RWPE2 (cell line): Measurements from ENCODE around the gene SLCO3A1.

ENCODE experiments used
- ATAC-seq: fragments of 200-7000 bp; cut with Tn5 transposase; 3 replicates; pipeline ENCODE4 v1.9.1; 2021; ENCODE audit warnings: low read depth
- DNase-seq: peaks from one replicate; pipeline ENCODE4 v3.0.0-alpha.2; 2020; ENCODE audit warnings: low spot score
- H3K27ac ChIP-seq: fragments of 450-650 bp; 2 replicates; pipeline ENCODE4 v1.5.1; 2017; ENCODE audit warnings: mild to moderate bottlenecking; ENCODE audit not compliant: poor library complexity, severe bottlenecking
- H3K27me3 ChIP-seq: fragments of 250-450 bp; sonication (Bioruptor Pico); 2 replicates; pipeline ENCODE4 v1.5.1; 2021; ENCODE audit warnings: mild to moderate bottlenecking, moderate library complexity; ENCODE audit not compliant: insufficient read depth, poor library complexity, severe bottlenecking
- H3K36me3 ChIP-seq: fragments of 250-450 bp; sonication (Bioruptor Pico); 2 replicates; pipeline ENCODE4 v1.5.1; 2020; ENCODE audit warnings: low read depth, mild to moderate bottlenecking, moderate library complexity
- H3K4me1 ChIP-seq: fragments of 250-450 bp; sonication (Bioruptor Pico); 2 replicates; pipeline ENCODE4 v1.5.1; 2021; ENCODE audit warnings: mild to moderate bottlenecking, moderate library complexity; ENCODE audit not compliant: insufficient read depth, poor library complexity, severe bottlenecking
- H3K4me3 ChIP-seq: fragments of 250-450 bp; sonication (Bioruptor Pico); 2 replicates; pipeline ENCODE4 v1.5.1; 2021; ENCODE audit warnings: mild to moderate bottlenecking, moderate library complexity; ENCODE audit not compliant: severe bottlenecking
- H3K9me3 ChIP-seq: fragments of 250-450 bp; sonication (Bioruptor Pico); 2 replicates; pipeline ENCODE4 v1.5.1; 2021; ENCODE audit warnings: mild to moderate bottlenecking, moderate library complexity; ENCODE audit not compliant: severe bottlenecking
- CTCF ChIP-seq: fragments of 450-650 bp; IDR thresholded peaks from one replicate; pipeline ENCODE4 v1.5.1; 2017; ENCODE audit warnings: mild to moderate bottlenecking, moderate library complexity; ENCODE audit not compliant: poor library complexity, severe bottlenecking

SLCO3A1 gene

GRCh38 chr15:92112180-92112579, 258.7 kb downstream of the SLCO3A1 start:
- TF ChIP-seq CTCF = no peak
- no peaks in the 10 kb centered on the region for H3K36me3 ChIP-seq
- no peak for DNase-seq

GRCh38 chr15:92112711-92113110, 259.2 kb downstream of the SLCO3A1 start:
- Histone ChIP-seq H3K9me3 (no peaks in the 10 kb centered on the region), H3K27me3 (no peaks in the 10 kb centered on the region), H3K4me1 (no peaks in the 10 kb centered on the region), H3K27ac (no peak overlapping the region), H3K36me3 (no peaks in the 10 kb centered on the region), H3K4me3 (no peak overlapping the region)
- TF ChIP-seq CTCF = no peak
- DNase-seq (no peak), ATAC-seq (no peak)

More at GRCh38 chr15:92112180-92112579, 258.7 kb downstream of the SLCO3A1 start:
- Histone ChIP-seq H3K27me3 (no peaks in the 10 kb centered on the region), H3K27ac (no peak overlapping the region), H3K4me3 (no peak overlapping the region), H3K4me1 (no peaks in the 10 kb centered on the region), H3K9me3 (no peaks in the 10 kb centered on the region)
- ATAC-seq = no peak

GRCh38 chr15:92113832-92114231, 260.3 kb downstream of the SLCO3A1 start:
- H3K27ac ChIP-seq = no peak overlapping the region
- H3K9me3 ChIP-seq = no peaks in the 10 kb centered on the region
- H3K4me3 ChIP-seq = no peak overlapping the region
- no peak for TF ChIP-seq CTCF
- H3K4me1 ChIP-seq = peaks cover 8% of the 10 kb centered on the region
- no peaks in the 10 kb centered on the region for H3K27me3 ChIP-seq
- no peaks in the 10 kb centered on the region for H3K36me3 ChIP-seq
- DNase-seq (no peak), ATAC-seq (no peak)

- ATAC-seq (no peak), DNase-seq (no peak)
- no peak overlapping the region for H3K4me3 ChIP-seq
- no peak overlapping the region for H3K27ac ChIP-seq
- TF ChIP-seq CTCF = no peak
- no peaks in the 10 kb centered on the region for H3K9me3 ChIP-seq
- H3K36me3 ChIP-seq = no peaks in the 10 kb centered on the region; the same call in 1 of the 2 replicates
- H3K4me1 ChIP-seq = peaks cover 10% of the 10 kb centered on the region
- no peaks in the 10 kb centered on the region for H3K27me3 ChIP-seq
Measured at GRCh38 chr15:92115834-92116233, 262.3 kb downstream of the SLCO3A1 start.

GRCh38 chr15:92116330-92116729, 262.8 kb downstream of the SLCO3A1 start:
- Histone ChIP-seq H3K27me3 (no peaks in the 10 kb centered on the region), H3K9me3 (no peaks in the 10 kb centered on the region), H3K4me1 (peaks cover 10% of the 10 kb centered on the region), H3K36me3 (no peaks in the 10 kb centered on the region; the same call in 1 of the 2 replicates), H3K4me3 (no peak overlapping the region), H3K27ac (no peak overlapping the region)
- no peak for TF ChIP-seq CTCF
- peak; percentile 40 for DNase-seq
- no peak for ATAC-seq
